ENCODE measurements around the gene SERPINE2. TPM values are rescaled to one million over a fixed set of nuclear protein-coding genes. Genes with fewer than 3 reads are reported as not detected.
A peak's percentile ranks its signal among the peaks of the same experiment; 100 is the strongest.

The SERPINE2 gene
- total and polyA plus RNA-seq, 2 donors (not counting 3 experiments of a cell fraction or from before 2014, with no cell fraction given), result 4.0 to 8.8 TPM

GRCh38 chr2:223995569-223995968 is 43.5 kb downstream of the SERPINE2 start:
- intact Hi-C loops (cut with micrococcal nuclease), result no loop called here
- Histone ChIP-seq H3K4me3 (replicated peaks in 1 of 3; ENCODE audit: insufficient read depth in 1 of 3, low read depth in 1 of 3, low read length in 3 of 3) (no peak overlapping the region), H3K27ac (ENCODE audit: insufficient read depth, low read depth, low read length) (no peak overlapping the region), H4K20me1 (replicated peaks; ENCODE audit: control insufficient read depth, extremely low read depth, insufficient read depth, low read length) (no peaks in the 10 kb centered on the region), H3K4me1 (ENCODE audit: control insufficient read depth, extremely low read depth, insufficient read depth, low read length) (no peaks in the 10 kb centered on the region), H2AFZ (ENCODE audit: low read depth, low read length) (no peak overlapping the region), H3K9ac (replicated peaks; ENCODE audit: extremely low read depth, insufficient read depth, low read length) (no peak overlapping the region), H3K9me3 (replicated peaks; ENCODE audit: control insufficient read depth, insufficient read depth, low read length) (no peaks in the 10 kb centered on the region), H3K4me2 (ENCODE audit: insufficient read depth, low read length) (no peak overlapping the region), H3K36me3 (ENCODE audit: control insufficient read depth in 2 of 2, extremely low read depth in 1 of 2, insufficient read depth in 2 of 2, low read length in 2 of 2) (no peaks in the 10 kb centered on the region), H3K79me2 (ENCODE audit: control insufficient read depth, insufficient read depth, low read length) (no peaks in the 10 kb centered on the region), H3K9me1 (replicated peaks; ENCODE audit: control insufficient read depth, extremely low read depth, insufficient read depth, low read length) (no peaks in the 10 kb centered on the region), H3K27me3 (ENCODE audit: control insufficient read depth in 2 of 2, insufficient read depth in 2 of 2, low read length in 2 of 2) (no peaks in the 10 kb centered on the region)
- FAIRE-seq, result peak; percentile 31
- DNase-seq (ENCODE audit: low read depth, low spot score), result no peak
- TF ChIP-seq CTCF (IDR thresholded peaks at IDR 0.05; ENCODE audit: extremely low read depth in 1 of 2, insufficient read depth in 1 of 2, low read depth in 1 of 2, low read length in 2 of 2), result no peak
- peak; percentile 13 for TF ChIP-seq JUN (IDR thresholded peaks at IDR 0.05; ENCODE audit: borderline replicate concordance, insufficient read depth, insufficient read length, low read depth)
- no peak for TF ChIP-seq POLR2A (IDR thresholded peaks at IDR 0.05; ENCODE audit: low read depth, low read length)
- no peak for TF ChIP-seq EZH2 (IDR thresholded peaks at IDR 0.05; ENCODE audit: borderline replicate concordance, low read depth, low read length, severe bottlenecking)
- no peak for TF ChIP-seq POLR2AphosphoS5 (IDR thresholded peaks at IDR 0.05; ENCODE audit: insufficient read depth, low read depth, low read length)
- ChIA-PET POLR2A (no interaction called here), CTCF (interaction anchor here (1.5 to 9.0 kb wide), 5 partner anchors 11 to 290 kb away, joined by 5 to 875 read pairs (median 73); partner anchors contain the start of gene SERPINE2)
- dilution Hi-C loops (cut with MboI; ENCODE audit: extremely low pct_ligation_motif_present, low sequenced_read_pairs), result no loop called here
- no TSS peak for BruUV-seq (replicated peaks)

Measured in endothelial cell of umbilical vein (primary cell).